GM18907 (cell line): ENCODE results near the gene AK5.
"Not testable (repeated sequence)": the region's sequence is repeated elsewhere in the genome, so short reads cannot be mapped to it uniquely, and the experiment has no call there.

Experiments used
- ATAC-seq: cut with Tn5 transposase; IDR thresholded peaks from one replicate; pipeline ENCODE4 v1.9.1; 2021; ENCODE audit warnings: mild to moderate bottlenecking, moderate library complexity; ENCODE audit not compliant: unreplicated experiment

Gene AK5

DNA sequence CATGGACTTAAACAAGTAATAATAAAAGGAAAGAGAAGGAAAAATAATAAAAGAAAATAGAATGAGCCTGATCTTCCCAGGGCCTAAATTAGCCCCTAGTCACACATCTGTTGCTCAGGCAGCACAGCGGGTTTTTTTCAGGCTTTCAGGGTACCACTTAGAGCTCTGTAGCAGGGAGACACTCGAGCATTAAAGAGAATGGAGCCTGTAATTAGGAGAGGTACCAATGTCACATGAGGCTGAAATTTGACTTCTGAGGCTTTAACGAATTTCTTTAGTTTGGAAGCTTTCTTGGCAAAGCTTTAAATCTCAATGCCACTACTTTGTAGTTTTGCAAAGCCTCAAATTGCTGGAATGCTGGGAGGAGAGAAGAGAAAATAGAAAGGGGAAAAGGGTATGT lies 116.3 kb downstream of the AK5 start:
- no peak for ATAC-seq

- ATAC-seq = no peak
These were observed 117.6 kb downstream of the AK5 start for GRCh38 chr1:77399250-77400086.

- ATAC-seq = no peak
These were observed 119.0 kb downstream of the AK5 start for GRCh38 chr1:77400781-77401180.

- ATAC-seq = no peak
These were observed 119.6 kb downstream of the AK5 start for GRCh38 chr1:77401384-77401783.

DNA sequence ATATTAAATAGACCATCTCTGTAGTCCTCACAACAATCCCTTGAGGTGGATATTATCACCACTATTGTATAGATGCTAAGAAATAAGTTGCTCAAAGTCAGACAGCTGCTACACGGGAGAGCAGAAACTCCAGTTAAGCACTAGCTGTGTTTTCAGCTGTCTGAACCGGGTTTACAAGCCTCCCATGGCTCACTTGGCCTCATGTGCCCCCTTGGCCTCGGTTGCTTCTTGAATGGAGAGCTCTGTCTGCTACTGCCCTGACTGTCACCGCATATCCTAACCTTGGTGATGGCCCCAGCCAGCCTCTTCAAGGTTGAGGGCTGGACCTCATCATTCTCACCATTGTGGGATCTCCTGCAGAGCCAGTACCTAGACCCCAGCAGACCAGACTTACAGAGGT lies 123.4 kb downstream of the AK5 start:
- ATAC-seq = no peak

- ATAC-seq = no peak
These were observed 124.8 kb downstream of the AK5 start for GRCh38 chr1:77406661-77407060.

- ATAC-seq = no peak
These were observed 126.0 kb downstream of the AK5 start for GRCh38 chr1:77407738-77408375.

DNA sequence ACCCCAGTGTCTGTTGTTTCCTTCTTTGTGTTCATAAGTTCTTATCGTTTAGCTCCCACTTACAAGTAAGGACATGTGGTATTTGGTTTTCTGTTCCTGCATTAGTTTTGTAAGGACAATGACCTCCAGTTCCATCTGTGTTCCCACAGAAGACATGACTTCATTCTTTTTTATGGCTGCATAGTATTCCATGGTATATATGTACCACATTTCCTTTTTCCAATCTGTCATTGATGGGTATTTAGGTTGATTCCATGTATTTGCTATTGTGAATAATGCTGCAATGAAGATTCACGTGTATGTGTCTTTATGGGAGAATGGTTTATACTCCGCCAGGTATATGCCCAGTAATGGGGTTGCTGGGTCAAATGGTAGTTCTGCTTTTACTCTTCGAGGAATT lies 127.1 kb downstream of the AK5 start:
- not testable (repeated sequence) for ATAC-seq

- no peak for ATAC-seq
These were observed 130.4 kb downstream of the AK5 start for GRCh38 chr1:77412069-77412819.

DNA sequence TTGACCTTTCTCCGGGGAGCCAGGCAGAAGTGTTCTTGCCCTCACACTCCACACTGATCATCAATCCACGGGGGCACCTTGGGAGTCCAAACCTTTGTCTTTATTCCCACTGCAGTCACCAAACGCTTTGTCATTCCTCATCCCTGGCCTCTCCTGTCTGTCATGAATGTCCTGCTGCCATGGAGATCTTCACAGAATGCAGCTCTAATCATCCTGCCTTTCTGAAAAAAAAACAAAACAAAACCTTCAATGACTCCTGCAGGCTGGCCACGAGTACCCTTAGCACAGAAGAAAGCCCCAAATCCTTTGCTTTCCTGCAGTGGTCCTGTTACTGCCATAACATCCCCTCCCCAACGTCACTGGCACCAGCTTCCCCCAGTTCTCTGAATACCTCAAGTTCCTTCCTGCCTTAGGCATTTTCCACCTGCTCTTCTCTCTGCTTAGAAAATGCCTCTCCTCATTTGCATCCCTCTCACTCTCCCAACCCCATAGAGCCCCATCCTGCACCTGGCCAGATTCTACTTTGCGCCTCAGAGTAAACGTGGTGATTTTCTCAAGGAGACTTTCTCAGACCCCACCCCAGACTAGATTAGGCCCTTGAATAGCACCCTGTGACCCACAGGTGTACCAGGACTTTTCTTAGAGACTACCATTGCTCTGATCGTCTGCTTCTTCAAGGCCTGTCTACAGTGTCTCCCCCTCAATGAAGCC lies 131.2 kb downstream of the AK5 start:
- ATAC-seq = peak; percentile 51

- peak; percentile 93 for ATAC-seq
These were observed 131.9 kb downstream of the AK5 start for GRCh38 chr1:77413541-77414335.

DNA sequence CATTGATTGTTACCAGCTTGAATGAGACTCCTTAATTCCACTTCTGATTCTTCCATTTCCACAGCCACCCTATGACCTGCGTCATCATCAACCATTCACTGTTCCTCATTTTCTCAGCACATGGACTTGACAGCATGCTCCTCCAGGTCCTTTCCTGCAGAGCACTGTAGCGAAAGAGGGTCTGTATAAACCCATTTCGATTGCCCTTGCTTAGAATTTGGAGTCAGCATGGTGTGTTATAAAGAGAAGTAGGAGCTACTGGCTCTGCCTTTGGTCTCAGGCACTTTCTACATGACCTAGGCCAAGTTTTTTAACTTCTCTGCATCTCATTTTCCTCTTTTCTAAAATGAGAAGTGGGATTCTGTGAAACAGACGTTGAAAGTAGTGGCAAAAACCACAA lies 133.8 kb downstream of the AK5 start:
- no peak for ATAC-seq

- ATAC-seq = no peak
These were observed 135.1 kb downstream of the AK5 start for GRCh38 chr1:77416692-77417450.

DNA sequence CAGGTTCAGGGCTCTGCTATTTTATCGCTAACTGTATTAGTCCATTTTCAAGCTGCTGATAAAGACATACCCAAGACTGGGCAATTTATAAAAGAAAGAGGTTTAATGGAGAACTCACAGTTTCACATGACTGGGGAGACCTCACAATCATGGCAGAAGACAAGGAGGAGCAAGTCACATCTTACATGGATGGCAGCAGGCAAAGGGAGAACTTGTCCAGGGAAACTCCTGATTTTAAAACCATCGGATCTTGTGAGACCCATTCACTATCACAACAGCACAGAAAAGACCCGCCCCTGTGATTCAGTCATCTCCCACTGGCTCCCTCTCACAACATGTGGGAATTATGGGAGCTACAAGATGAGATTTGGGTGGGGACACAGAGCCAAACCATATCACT lies 136.2 kb downstream of the AK5 start:
- ATAC-seq = not testable (repeated sequence)

- ATAC-seq = peak; percentile 82
These were observed 139.8 kb downstream of the AK5 start for GRCh38 chr1:77421504-77422233.

GRCh38 chr1:77424236-77424635 lies 142.4 kb downstream of the AK5 start:
- ATAC-seq = no peak

- no peak for ATAC-seq
These were observed 146.2 kb downstream of the AK5 start for GRCh38 chr1:77428068-77428467.

- no peak for ATAC-seq
These were observed 149.3 kb downstream of the AK5 start for GRCh38 chr1:77430966-77431690.
